ENCODE data around the gene DOCK11.

Gene DOCK11

GRCh38 chrX:118630848-118631247 is 135.2 kb downstream of the DOCK11 start:
- DNase-seq (ENCODE audit: low read depth): no peak

- DNase-seq (ENCODE audit: low read depth): no peak
These were observed 136.0 kb downstream of the DOCK11 start for GRCh38 chrX:118631586-118631985.

GRCh38 chrX:118632862-118633261 is 137.2 kb downstream of the DOCK11 start:
- DNase-seq (ENCODE audit: low read depth): no peak

GRCh38 chrX:118633530-118633929 is 137.9 kb downstream of the DOCK11 start:
- DNase-seq (ENCODE audit: low read depth): no peak

GRCh38 chrX:118634336-118634735 is 138.7 kb downstream of the DOCK11 start:
- no peak for DNase-seq (ENCODE audit: low read depth)

GRCh38 chrX:118637997-118638396 is 142.4 kb downstream of the DOCK11 start:
- no peak for DNase-seq (ENCODE audit: low read depth)

- DNase-seq (ENCODE audit: low read depth): peak; percentile 17
These were observed 148.8 kb downstream of the DOCK11 start for GRCh38 chrX:118644378-118644777.

GRCh38 chrX:118652717-118653116 is 157.1 kb downstream of the DOCK11 start:
- peak; percentile 33 for DNase-seq (ENCODE audit: low read depth)

GRCh38 chrX:118654331-118654730 is 158.7 kb downstream of the DOCK11 start:
- no peak for DNase-seq (ENCODE audit: low read depth)

- peak; percentile 41 for DNase-seq (ENCODE audit: low read depth)
These were observed 160.1 kb downstream of the DOCK11 start for GRCh38 chrX:118655561-118656246.

- DNase-seq (ENCODE audit: low read depth): no peak
These were observed 161.8 kb downstream of the DOCK11 start for GRCh38 chrX:118657413-118657812.

- no peak for DNase-seq (ENCODE audit: low read depth)
These were observed 164.5 kb downstream of the DOCK11 start for GRCh38 chrX:118660085-118660484.

GRCh38 chrX:118665204-118665603 is 169.6 kb downstream of the DOCK11 start:
- no peak for DNase-seq (ENCODE audit: low read depth)

- no peak for DNase-seq (ENCODE audit: low read depth)
These were observed 170.9 kb downstream of the DOCK11 start for GRCh38 chrX:118666521-118666920.

- DNase-seq (ENCODE audit: low read depth): no peak
These were observed 173.8 kb downstream of the DOCK11 start for GRCh38 chrX:118669435-118669834.

- DNase-seq (ENCODE audit: low read depth): no peak
These were observed 179.8 kb downstream of the DOCK11 start for GRCh38 chrX:118675326-118675965.

- no peak for DNase-seq (ENCODE audit: low read depth)
These were observed 180.3 kb downstream of the DOCK11 start for GRCh38 chrX:118675966-118676349.

GRCh38 chrX:118677318-118677717 is 181.7 kb downstream of the DOCK11 start:
- no peak for DNase-seq (ENCODE audit: low read depth)

- DNase-seq (ENCODE audit: low read depth): no peak
These were observed 183.7 kb downstream of the DOCK11 start for GRCh38 chrX:118679290-118679689.

- peak; percentile 22 for DNase-seq (ENCODE audit: low read depth)
These were observed 186.8 kb downstream of the DOCK11 start for GRCh38 chrX:118682258-118683014.

GRCh38 chrX:118685393-118685792 is 189.8 kb downstream of the DOCK11 start:
- peak; percentile 34 for DNase-seq (ENCODE audit: low read depth)

GRCh38 chrX:118688935-118689334 is 193.3 kb downstream of the DOCK11 start:
- no peak for DNase-seq (ENCODE audit: low read depth)

GRCh38 chrX:118693843-118694242 is 198.2 kb downstream of the DOCK11 start:
- no peak for DNase-seq (ENCODE audit: low read depth)

Measured in amniotic epithelial cell (primary cell).